SK-N-DZ (cell line): ENCODE data around the gene OPCML.

Source experiments
- DNase-seq: peaks from one replicate; pipeline ENCODE4 v3.0.0-alpha.2; 2015; ENCODE audit warnings: low spot score

The OPCML gene

DNA sequence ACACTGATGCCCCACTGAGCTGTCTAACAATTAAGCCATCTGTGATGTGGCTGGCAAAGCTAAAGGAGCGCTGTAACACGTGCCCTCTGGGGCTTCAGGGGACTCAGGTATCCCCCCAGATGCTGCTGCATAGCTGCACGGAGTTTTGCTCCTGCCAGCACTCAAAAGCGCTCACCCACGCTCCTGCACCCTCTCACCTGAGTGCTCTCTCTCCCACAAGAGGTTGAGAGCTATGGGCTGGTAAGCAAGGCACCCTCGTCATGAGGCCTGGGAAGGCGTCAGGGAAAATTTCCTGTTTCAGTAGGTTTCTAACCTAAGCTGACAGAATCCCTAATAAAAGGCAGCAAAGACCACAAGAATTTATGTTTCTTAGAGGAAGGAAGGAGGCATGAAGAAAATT, 850.3 kb downstream of the OPCML start:
- DNase-seq: no peak

DNA sequence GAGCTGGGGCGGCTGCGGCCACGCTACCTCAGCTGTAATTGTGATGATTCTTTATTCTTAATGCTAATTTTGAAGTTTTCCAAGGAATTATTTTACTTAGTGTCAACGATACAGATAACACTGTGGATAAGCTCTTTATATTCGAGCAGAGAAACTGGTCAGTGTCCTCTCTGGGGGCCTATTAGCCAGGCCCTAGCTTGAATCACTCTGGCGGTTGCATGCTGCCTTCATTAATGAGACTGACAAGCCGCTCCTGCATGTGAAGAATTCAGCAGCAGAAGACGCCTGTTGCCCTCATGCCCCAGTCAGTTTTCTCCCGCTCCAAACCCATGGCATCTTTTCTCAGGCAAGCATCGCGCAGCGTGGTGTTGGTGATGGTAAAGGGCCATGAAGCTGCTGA, 851.7 kb downstream of the OPCML start:
- DNase-seq: no peak

DNA sequence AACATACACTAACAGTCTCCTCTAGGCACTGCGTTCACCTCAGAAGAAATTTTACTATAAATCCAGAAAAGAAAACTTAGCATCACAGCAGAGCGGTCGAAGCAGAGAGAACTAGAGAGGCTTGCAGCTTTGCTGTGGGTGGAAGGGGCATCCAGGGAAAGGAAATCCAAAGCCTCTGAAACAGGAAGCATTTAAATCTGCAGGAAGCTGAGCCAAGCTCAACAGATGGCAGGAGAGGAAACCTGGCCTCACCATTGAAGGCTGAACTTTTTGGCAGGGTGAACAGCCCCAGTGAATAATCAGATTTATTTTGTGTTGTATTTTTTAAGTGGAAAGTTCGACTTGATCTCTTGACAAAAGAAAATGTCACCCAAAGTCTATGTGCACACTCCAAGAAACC, 858.1 kb downstream of the OPCML start:
- DNase-seq: no peak

DNA sequence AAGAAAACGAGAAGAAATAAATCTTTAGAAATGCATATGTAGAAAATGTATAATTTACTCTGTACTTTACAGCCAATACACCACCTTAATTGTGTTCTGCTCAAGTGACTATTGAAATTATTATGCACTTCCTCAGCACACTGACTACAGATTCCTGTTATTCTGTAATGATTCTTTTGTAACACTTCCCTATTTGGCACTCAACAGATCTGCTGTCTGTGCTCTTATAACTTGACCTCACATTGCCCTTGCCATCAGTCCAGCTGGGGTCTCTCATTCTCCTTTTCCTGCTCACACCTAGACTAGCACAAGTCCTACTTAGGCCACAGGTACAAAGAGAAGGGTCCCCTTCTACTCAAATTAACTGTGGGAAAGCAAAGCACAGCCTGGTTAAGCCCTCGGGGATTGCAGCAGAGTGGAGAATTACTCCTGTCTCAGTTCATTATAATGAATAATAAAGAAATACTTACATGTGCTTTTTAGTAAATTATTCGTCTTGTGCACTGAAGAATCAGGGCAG, 860.4 kb downstream of the OPCML start:
- no peak for DNase-seq

DNA sequence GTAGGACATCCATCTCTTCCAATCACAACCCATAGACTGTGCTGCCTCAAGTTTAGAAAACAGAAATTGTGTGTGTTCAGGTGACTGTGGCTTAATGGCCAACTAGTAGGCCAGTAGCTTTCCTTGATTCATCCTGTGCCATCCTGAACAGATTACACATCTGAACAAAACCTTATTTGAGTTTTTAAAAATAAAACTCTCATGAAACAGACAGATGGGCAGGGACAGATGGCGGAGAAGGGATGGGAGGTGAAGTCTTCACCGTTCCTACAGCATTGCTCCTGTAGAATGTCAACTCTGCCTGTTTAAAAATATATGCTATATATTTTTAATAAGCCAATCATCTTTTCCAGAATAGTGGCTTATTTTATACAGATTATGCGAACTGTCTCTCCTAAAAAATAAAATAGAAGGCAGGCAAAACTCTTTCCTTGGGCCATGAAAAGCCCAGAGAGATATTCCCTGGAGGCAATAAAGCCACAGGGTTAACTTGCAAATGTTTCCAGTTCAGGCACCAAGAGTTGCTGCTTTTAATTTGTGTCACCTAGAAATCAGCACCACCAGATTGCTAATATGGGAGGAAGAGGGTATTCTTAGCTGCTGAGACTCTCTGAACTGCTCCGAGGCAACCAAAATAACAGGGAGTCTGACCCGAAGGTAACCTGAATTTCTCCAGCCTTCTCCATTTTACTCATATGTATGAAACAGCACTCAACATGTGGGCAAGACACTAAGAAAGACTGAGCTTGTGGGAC, 861.2 kb downstream of the OPCML start:
- DNase-seq: no peak

DNA sequence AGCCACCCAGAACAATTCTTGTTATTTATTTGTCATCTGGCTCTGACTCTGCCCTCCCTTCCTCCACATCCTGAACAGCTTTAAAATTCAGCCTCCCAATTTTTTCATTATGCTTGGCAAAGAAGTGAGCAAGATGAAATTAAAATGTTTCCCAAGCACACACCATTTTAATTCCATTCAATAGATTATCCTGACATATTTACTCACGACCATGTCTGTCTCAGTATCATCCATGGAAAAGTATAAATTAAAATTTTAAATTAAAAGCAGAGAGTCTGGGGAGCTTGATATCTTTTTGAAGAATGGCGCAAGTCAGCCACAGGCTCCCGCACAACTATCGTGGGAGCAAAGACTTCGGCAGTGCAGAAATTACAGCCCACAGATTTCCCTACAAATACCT, 862.4 kb downstream of the OPCML start:
- no peak for DNase-seq

DNA sequence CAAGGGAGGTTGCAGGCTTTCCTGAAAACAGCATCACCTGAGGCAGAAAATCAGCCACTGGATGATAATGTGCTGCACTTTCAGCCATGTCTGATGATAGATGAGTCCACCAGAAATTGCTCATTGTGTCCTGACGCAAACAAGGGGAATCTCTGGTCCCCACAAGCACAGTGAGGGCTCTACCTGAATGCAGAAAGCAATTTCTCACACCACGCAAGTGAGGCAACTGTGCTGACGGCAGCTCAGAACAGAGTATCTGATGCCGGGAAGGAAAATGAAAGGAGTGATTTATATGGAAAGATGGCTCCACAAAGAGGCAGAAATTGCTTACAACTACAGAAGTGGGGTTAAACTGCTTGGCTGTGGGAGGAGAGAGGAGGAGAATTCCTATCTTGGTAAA, 867.1 kb downstream of the OPCML start:
- no peak for DNase-seq

DNA sequence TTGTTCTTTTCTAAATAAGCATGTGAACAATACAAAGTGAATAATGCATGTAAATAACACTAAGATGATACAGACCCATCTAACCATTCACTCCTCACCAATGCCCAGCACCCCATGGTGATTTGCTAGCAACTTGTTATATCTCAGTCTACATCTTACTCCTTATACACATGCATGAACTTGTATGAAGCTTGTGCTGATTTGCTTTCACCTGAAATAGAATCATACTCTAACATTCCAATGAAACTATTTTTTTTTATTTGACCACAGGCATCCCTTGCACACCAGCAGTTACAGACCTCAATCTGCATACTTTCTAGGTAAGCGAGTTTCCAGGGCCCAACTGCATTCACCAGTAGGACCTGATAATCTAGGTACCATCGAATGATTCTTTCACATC, 873.6 kb downstream of the OPCML start:
- no peak for DNase-seq

DNA sequence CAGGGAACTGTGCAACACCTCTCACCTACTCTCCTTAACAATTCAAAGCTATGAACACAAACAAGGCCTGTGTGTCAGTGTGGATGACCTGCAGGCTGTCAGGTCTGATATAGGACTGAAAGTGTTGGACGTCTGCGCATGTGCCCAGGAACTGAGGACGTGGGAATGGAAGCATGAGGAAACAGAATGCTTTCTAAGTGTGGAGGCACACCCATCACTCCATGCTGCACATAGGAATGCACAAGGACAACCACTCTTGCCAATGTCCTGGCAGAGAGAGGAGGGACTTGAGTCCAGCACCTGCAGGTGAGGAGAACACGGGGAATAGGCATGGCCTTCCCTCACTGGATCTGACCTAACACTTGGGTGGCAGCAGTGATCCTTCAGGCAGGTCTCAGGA, 874.3 kb downstream of the OPCML start:
- DNase-seq: no peak

DNA sequence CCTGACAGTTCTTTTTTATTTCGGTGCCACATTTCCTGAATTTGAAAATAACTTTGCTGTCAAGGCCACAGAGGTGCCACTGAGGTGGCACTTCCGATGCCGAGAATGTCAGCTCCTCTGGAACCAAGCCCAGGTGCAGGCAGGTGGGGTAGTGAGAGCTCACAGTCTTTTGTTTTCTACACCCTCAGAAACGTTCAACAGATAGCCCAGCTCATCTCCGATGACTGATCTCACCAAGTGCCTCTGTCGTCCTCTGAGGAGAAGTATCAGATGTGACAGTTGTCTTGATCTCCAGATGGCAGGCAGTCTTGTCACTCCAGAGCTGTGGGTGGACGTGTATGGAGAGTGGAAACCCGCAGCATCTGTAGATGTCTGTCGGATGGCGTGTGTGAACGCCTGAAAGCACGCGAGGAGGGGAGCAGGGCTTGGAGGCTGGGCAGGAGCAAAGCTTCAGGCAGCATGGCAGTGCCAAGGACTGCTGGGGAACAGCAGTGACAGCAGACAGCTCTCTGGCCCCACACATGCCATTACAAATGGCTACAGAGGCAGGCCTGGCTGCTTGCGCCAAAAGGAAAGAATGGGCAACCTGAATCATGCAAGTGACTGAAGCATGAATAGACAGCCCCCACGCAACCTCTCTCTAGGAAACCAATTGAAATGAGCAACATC, 877.0 kb downstream of the OPCML start:
- DNase-seq: no peak

DNA sequence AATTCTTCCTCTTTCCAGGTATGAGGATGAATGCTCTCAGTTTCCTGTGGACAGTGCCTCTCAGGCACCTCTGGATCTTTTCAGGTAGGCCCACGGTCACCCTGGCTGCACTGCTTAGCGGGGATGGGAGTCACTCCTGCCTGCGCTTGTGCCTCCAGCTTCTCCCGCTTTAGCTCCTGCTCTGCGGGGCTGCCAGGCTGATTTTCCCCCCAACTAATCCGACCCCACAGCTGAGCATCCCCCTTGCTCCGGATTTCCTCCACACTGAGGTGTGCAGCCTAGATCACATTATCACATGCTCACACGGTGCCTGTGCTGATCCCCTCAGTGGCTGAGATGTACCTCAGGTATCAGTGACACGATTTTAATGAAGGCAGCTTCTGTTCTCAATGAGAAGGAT, 879.1 kb downstream of the OPCML start:
- DNase-seq: no peak

DNA sequence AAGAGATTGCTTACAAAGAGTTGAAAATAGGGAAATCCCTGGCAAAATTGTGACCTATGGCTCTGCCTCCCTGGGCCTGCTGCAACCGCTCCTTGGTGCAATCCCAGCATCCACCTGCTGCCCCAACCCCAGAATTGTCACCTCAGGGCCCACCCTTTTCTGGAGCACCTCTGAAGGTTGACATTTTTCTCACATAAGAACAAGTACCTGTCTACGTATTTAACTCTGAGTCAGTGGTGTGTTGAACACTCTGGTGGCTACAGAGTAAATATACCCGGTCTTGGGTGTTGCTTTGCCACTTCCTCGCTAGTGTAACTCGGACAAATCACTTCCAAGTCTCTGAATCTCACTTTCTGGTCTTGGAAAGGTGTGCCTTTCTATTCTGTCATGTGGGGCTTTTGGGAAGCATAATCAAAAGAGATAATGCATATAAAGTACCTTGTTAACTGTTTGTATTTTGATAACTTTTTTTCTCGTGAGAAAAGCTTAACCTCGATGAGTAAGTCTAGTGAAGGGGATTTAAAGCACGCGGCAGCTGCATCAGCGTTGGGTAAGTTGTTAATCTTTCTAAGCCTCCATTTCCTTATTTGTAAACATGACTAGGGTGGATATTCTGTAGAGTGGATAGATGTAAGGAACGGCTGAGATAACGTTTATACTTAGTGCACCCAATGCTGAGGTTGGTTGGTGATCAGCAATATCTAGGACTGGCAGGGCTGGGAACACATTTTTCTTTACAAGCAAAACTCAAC, 881.2 kb downstream of the OPCML start:
- no peak for DNase-seq

DNA sequence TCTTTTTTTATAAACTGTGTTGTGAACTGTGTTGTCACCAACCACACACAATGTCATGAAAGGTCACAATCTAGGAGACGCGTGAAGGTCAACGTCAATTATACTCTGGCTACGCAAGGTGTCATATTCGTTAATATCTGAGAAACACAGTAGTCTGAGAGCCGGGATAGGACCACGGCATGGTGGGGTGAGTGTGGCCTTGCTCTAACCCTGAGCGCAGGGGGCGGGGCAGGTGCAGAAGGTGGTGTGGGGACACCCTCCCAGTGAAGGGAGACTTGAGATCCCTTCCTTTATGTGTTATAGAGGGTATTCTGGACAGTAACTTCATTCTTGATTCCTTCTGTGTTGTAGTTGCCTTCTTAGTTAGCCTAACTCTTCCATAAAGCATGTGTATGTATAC, 883.0 kb downstream of the OPCML start:
- DNase-seq: no peak

DNA sequence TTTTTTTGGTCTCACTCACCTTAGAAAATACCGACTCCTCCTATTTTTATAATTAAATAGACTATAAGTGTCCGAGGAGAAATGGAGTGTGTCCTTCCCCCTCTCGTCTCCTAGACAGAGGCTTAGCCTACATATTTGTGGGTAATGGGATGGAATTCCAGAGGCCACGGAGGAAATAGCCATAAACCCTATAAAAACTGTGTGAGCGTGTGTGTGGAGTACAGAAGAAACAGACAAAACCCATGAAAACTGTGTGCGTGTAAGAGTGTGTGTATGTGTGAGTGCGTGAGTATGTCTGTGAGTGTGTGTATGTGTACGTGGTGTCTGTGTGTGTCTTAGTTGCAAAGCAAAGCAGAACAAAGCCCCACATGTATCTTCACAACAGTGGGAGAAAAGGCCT, 883.5 kb downstream of the OPCML start:
- DNase-seq: no peak

DNA sequence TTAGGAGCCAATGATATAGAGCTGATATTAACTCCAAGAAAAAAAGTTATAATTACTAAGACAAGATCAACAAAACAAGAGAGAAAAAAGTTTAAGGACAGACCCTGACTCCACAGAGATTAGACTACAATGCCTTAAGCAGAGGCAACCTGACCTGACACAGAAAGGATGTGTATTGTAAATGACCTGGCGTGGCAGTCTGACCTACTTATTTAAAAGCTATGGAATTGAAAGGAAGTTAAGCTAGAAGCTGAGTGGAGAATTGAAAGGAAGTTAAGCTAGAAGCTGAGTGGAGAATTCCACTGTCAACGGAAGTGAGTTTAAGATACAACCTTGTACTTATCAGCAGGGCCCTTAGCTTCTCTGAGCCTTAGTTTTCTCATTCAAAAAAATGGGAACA, 885.4 kb downstream of the OPCML start:
- DNase-seq: no peak

DNA sequence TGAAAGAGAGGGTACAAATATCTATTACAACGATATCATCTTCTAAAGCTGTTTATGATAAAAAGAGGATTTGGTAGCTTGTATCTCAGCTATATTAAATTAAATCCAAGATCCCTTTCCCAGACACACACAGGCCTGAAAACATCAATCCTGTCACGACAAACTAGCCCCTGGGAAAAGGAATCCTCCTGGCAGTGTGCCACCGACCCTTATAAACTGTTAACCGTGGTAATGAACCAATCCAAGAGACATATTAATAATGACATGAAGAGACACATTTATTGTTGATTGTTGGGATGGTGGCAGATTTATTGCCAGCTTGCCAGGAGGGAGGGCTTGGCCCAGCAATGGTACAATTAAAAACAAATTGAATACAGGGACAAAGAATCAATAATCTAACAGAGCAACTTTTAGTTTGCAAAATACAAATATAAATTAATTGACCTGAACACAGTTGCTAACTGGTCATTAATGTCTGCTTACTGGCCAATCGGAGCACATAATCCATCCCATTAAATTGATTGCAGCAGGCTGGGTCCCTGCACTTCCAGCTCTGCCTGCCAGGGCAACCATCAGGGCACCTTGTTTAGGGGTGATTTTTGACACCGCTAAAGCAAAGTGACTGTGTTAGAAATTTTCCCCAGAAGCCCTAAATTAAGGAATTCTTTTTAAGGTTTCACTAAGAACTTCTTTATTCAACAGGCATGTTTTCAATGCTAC, 887.6 kb downstream of the OPCML start:
- DNase-seq: no peak

DNA sequence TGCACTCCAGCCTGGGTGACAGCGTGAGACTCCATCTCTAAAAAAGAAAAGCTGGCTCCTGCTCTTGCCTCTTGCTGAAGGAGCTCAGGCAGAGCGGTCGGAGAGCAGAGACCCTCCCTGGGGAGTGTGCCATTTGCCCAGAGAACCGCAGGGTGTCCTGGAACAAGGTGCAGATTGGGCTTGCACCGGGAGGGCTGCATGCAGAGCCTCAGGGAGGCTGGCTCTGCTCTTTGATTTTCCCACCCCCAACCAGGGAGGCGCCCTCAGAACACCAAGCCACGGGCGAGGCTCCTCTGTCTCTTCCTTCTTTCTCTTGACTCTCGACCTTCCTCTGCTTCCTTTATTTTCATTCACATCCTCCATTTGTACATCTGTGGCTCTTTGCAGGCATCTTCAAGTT, 889.1 kb downstream of the OPCML start:
- no peak for DNase-seq

DNA sequence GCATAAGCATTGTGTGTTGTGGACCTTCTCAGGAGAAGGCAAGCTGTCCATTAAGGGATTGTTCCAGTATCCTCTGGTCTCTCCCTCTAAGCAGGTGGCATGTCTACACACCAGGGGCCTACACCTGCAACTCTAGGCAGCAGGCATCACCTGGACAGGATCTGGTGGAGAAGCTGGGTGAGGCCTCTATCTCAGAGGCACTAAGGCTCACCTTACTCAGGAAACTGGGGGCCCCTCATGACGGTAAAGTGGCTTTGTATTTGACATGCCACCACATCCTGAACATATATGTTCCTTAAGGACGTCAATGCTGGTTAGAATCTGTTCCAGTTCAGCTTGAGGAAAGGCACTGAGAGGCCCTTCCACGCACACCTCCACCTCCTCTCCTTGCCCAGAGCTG, 891.3 kb downstream of the OPCML start:
- DNase-seq: no peak

DNA sequence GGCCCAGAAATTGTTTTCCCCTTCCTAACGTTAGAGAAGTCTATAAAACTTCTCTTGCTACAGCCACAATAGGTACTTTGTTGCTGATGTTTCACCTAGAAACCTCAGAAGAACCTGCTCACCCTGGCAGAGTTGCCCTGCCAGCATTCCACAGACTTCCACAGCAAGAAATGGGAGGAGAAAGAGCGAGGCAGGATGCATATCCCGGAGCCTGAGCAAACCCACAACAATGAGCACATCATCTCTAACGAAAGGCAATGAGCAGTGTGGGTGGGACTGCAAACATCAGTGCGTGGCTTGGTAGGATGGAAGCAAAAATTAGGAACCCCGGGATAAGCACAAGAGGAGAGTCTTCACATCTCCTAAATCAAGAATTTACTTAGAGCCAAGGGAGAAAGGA, 892.3 kb downstream of the OPCML start:
- DNase-seq: no peak

DNA sequence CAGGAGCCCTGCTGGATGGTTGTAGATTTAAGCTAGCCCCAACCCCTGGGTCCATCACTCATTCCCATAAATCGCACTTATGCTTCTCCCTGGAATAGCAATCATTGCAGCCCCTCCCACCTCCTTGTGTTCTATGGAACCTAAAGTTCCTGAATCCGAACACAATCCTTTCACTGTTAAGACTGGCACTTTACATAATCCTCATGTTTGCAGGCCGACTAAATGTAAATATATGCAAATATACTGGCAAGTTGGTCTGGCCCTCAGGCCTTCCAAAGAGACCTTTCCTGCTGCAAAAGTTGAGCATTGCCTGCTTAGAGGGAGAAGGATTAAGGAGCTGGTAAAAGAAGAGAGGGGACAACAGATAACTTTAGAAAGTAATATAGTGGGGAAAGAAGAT, 892.9 kb downstream of the OPCML start:
- DNase-seq: no peak

DNA sequence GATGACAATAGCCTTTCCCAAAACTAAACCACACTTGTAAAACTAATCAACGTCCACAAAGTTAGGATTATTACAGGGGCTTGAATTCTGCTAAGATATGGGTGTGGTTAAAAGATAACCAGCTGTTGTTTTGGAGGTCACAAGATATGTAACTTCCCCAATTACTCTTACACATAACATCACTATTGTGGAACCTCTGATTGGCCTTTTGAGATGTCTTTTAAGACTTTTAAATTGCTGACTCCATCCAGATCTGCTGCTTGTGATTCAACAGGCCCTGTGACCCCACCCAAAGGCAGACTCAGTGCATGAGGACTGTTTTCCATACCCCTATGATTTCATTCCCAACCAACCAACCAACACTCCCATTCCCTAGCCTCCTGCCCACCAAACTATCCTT, 893.9 kb downstream of the OPCML start:
- DNase-seq: no peak

DNA sequence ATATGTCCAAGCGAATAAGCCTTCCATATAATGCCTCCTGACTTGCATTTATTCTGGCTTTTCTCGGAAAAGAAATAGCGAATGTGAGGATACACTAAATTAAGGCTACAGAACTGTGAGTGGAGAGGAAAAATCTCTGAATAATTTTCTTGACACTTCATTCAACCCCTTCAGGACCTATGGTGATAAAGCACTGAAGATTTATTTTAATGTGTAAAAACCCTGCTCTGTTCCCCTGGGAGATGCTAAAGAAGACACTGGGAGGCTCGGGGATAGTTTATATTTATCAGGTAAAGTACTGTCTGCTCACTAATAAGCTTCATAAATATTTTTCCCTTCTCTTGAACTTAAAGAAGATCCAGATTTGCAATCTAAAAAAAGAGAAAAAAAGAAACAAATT, 895.8 kb downstream of the OPCML start:
- no peak for DNase-seq
